NB4 (cell line): ENCODE measurements around the gene MBD4.

Experiments
- MYC ChIP-seq: IDR thresholded peaks from 2 replicates; pipeline ENCODE4 v1.6.1; 2011; ENCODE audit warnings: low read depth, low read length
- POLR2A ChIP-seq: IDR thresholded peaks from 2 replicates; pipeline ENCODE4 v1.6.1; 2011; ENCODE audit warnings: mild to moderate bottlenecking; ENCODE audit not compliant: insufficient read length; ENCODE audit errors: extremely low read depth
- TF ChIP-seq, protein P1 (sequence below): IDR thresholded peaks from one replicate; pipeline ENCODE4 v1.5.1; 2012; ENCODE audit warnings: low read depth, low read length

- TF ChIP-seq, protein P1, sequence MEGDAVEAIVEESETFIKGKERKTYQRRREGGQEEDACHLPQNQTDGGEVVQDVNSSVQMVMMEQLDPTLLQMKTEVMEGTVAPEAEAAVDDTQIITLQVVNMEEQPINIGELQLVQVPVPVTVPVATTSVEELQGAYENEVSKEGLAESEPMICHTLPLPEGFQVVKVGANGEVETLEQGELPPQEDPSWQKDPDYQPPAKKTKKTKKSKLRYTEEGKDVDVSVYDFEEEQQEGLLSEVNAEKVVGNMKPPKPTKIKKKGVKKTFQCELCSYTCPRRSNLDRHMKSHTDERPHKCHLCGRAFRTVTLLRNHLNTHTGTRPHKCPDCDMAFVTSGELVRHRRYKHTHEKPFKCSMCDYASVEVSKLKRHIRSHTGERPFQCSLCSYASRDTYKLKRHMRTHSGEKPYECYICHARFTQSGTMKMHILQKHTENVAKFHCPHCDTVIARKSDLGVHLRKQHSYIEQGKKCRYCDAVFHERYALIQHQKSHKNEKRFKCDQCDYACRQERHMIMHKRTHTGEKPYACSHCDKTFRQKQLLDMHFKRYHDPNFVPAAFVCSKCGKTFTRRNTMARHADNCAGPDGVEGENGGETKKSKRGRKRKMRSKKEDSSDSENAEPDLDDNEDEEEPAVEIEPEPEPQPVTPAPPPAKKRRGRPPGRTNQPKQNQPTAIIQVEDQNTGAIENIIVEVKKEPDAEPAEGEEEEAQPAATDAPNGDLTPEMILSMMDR: no peak
- TF ChIP-seq POLR2A: no peak
- no peak for TF ChIP-seq MYC
Measured at GRCh38 chr3:129486664-129487035, 46.9 kb upstream of the MBD4 start.
